Measurements from ENCODE around the gene NLGN4X.

The NLGN4X gene

DNA sequence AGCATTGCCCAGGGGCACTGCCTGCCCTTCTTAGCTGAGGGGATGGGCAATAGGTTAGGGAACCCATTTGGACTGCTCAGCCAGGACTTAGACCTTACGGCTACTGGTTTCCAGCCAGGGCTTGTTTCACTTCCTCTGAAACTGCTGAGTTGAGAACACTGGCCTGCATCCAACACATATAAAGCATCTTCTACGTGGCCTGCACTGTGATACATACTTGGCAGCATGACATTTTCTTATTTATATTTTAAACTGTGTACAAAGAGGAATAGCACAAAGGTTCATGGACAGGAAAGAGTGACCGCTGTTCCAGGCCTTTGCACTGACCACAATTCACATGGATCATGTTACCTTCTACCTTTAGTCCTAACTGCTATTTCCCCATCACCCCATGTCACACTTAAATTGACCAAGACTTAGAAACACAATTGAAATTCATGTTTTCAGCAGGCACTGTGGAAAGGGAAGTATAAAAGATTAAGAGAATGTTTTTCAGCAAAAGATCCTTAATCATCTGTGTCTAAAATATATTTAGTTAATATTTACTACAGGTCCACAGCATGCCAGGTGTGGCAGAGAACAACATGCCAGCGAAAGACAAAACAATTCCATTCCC lies 43.7 kb downstream of the NLGN4X start:
- Histone ChIP-seq H3K4me3 (no peak overlapping the region), H3K9me3 (no peaks in the 10 kb centered on the region), H3K4me1 (no peaks in the 10 kb centered on the region), H3K27ac (no peak overlapping the region), H3K36me3 (no peaks in the 10 kb centered on the region), H3K27me3 (no peaks in the 10 kb centered on the region)
- TF ChIP-seq, protein P1, sequence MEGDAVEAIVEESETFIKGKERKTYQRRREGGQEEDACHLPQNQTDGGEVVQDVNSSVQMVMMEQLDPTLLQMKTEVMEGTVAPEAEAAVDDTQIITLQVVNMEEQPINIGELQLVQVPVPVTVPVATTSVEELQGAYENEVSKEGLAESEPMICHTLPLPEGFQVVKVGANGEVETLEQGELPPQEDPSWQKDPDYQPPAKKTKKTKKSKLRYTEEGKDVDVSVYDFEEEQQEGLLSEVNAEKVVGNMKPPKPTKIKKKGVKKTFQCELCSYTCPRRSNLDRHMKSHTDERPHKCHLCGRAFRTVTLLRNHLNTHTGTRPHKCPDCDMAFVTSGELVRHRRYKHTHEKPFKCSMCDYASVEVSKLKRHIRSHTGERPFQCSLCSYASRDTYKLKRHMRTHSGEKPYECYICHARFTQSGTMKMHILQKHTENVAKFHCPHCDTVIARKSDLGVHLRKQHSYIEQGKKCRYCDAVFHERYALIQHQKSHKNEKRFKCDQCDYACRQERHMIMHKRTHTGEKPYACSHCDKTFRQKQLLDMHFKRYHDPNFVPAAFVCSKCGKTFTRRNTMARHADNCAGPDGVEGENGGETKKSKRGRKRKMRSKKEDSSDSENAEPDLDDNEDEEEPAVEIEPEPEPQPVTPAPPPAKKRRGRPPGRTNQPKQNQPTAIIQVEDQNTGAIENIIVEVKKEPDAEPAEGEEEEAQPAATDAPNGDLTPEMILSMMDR (IDR thresholded peaks at IDR 0.05), result no peak
- no peak for DNase-seq
- intact Hi-C loops (cut with DNase I; ENCODE audit: low total_unique reads), result no loop called here

DNA sequence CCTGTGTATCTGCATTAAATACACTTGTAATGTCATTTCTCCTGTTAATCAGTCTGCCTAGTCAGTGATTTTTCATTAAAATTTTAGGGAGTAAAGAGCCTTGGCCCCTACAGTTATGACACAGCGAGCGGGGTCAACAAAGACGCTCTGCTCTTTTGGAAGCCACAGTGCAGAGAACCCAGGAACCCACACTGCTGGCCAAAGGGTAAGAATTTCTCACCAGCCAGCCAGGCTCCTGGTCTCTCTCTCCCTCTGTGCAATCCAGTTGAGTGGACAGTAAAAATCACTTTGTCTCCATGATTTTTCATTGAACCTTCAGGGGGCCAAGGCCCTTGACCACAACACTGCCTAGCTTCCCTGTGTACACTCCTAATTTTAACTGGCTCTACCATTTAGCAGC lies 52.8 kb downstream of the NLGN4X start:
- Histone ChIP-seq H3K27ac (no peak overlapping the region), H3K9me3 (no peaks in the 10 kb centered on the region), H3K36me3 (no peaks in the 10 kb centered on the region), H3K4me3 (no peak overlapping the region), H3K27me3 (no peaks in the 10 kb centered on the region), H3K4me1 (no peaks in the 10 kb centered on the region)
- no peak for DNase-seq
- intact Hi-C loops (cut with DNase I; ENCODE audit: low total_unique reads), result no loop called here
- TF ChIP-seq, protein P1 (IDR thresholded peaks at IDR 0.05), result no peak

DNA sequence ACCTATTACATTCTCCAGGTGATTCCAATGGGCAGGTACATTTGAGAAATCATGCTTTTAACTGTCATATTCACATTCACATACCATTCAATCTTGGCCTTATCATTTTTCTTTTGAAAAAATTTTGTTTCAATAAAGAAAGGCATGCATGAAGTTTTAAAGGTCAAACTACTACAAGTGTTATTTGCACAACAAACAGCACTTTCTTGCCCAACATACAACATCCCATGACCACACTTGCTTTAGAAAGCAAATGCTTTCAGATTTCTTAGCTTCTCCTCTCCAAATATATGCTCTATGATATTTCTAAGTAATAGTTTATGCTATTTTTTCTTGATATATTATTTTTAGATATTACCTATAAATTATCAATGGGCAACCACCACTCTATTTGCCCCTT lies 58.2 kb downstream of the NLGN4X start:
- no peaks in the 10 kb centered on the region for H3K27me3 ChIP-seq
- H3K4me1 ChIP-seq, result no peaks in the 10 kb centered on the region
- intact Hi-C loops (cut with DNase I; ENCODE audit: low total_unique reads), result no loop called here

DNA sequence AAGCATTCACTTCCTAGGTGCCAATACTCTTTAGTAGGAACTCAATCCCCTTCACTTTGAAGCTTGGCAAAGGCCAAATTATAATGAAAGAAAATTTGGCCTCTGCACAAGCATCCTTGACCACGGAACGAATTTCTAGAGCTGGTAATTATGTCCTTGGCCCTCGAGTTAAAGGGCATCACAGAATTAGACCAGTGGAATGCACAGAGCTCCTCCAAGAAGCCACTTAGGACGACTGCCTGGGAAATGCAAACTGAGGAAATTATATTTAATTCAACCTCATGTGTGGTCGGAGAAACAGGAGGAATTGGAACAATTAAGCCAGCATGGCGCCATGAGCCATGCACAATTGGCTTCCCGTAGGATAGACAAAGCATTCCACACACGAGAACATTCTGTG lies 59.3 kb downstream of the NLGN4X start:
- Histone ChIP-seq H3K4me3 (no peak overlapping the region), H3K4me1 (no peaks in the 10 kb centered on the region), H3K36me3 (no peaks in the 10 kb centered on the region), H3K27me3 (no peaks in the 10 kb centered on the region), H3K27ac (no peak overlapping the region), H3K9me3 (no peaks in the 10 kb centered on the region)
- intact Hi-C loops (cut with DNase I; ENCODE audit: low total_unique reads), result no loop called here
- TF ChIP-seq, protein P1 (IDR thresholded peaks at IDR 0.05), result no peak
- no peak for DNase-seq

More for the DNA sequence above, 58.2 kb downstream of the NLGN4X start:
- no peaks in the 10 kb centered on the region for H3K36me3 ChIP-seq
- TF ChIP-seq, protein P1 (IDR thresholded peaks at IDR 0.05), result no peak
- H3K9me3 ChIP-seq, result no peaks in the 10 kb centered on the region
- no peak overlapping the region for H3K27ac ChIP-seq
- DNase-seq, result no peak
- H3K4me3 ChIP-seq, result no peak overlapping the region

DNA sequence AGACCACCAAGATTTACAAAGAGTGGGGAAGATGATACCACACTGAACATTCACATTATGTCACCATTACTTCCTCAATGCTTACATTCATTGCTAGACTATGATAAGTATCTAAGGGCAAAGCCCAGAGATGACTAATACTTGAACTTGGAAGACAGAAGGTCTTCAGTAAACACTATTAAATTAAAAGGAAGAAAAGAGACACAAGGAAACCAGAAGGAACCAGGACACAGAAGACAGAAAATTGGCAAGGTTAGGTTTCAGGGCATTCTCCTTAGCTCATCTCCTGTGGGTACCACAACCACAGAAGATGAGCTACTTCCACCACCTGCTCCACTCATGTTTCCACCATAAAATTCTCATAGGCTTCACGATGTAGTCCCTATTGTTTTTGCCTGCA lies 64.9 kb downstream of the NLGN4X start:
- no peaks in the 10 kb centered on the region for H3K27me3 ChIP-seq
- intact Hi-C loops (cut with DNase I; ENCODE audit: low total_unique reads), result no loop called here
- TF ChIP-seq, protein P1 (IDR thresholded peaks at IDR 0.05), result no peak
- no peaks in the 10 kb centered on the region for H3K4me1 ChIP-seq
- H3K4me3 ChIP-seq, result no peak overlapping the region
- no peaks in the 10 kb centered on the region for H3K36me3 ChIP-seq
- no peak for DNase-seq
- H3K27ac ChIP-seq, result no peak overlapping the region
- no peaks in the 10 kb centered on the region for H3K9me3 ChIP-seq

DNA sequence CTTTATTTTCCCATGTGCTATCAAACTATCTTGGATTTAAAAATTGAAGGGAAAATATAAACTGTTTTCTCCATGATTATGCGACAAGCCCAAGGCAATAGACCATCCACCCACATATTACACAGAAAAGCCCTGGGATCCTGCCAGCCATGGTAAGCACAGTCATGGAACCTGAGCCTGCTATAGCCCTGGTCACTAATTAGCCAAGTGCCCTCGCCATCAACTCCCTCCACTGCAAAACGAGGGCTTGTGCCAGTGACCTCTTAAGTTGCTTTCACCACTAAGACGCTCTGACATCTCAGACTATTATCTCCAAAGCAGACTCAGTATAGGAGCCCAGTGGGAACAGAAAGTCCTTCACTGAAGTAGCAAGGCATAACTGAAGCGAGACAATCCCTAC lies 69.2 kb downstream of the NLGN4X start:
- Histone ChIP-seq H3K4me3 (no peak overlapping the region), H3K4me1 (no peaks in the 10 kb centered on the region), H3K9me3 (no peaks in the 10 kb centered on the region), H3K27ac (no peak overlapping the region), H3K36me3 (no peaks in the 10 kb centered on the region), H3K27me3 (no peaks in the 10 kb centered on the region)
- DNase-seq, result no peak
- intact Hi-C loops (cut with DNase I; ENCODE audit: low total_unique reads), result no loop called here
- TF ChIP-seq, protein P1 (IDR thresholded peaks at IDR 0.05), result no peak

Measured in tibial artery (tissue), 4 donors.